T-helper 1 cell treated with Interleukin-12 subunit alpha and Interleukin-12 subunit beta and Interleukin-4 antibody, amounts not matched to agents 30 μg/mL and 1 μg/mL, for 36 hours (primary cell): ENCODE measurements around the gene TPGS1.
"Not testable (repeated sequence)": the region's sequence is repeated elsewhere in the genome, so short reads cannot be mapped to it uniquely, and the experiment has no call there.

Source experiments
- H3K27ac Mint-ChIP-seq: one replicate; pipeline ENCODE4 v1.8.0; 2021; ENCODE audit warnings: mild to moderate bottlenecking, mixed read lengths
- H3K27me3 Mint-ChIP-seq: one replicate; pipeline ENCODE4 v1.8.0; 2021; ENCODE audit warnings: low read depth, mixed read lengths
- H3K36me3 Mint-ChIP-seq: one replicate; pipeline ENCODE4 v1.8.0; 2021; ENCODE audit warnings: low read depth, mixed read lengths
- H3K4me1 Mint-ChIP-seq: one replicate; pipeline ENCODE4 v1.8.0; 2021; ENCODE audit warnings: low read depth, mixed read lengths
- H3K4me3 Mint-ChIP-seq: one replicate; pipeline ENCODE4 v1.8.0; 2021; ENCODE audit warnings: mild to moderate bottlenecking, moderate library complexity, mixed read lengths
- H3K9me3 Mint-ChIP-seq: one replicate; pipeline ENCODE4 v1.8.0; 2021; ENCODE audit warnings: mixed read lengths

TPGS1 gene

GRCh38 chr19:469833-470232 is 37.5 kb upstream of the TPGS1 start:
- no peak overlapping the region for H3K4me3 Mint-ChIP-seq
- H3K36me3 Mint-ChIP-seq: no peaks in the 10 kb centered on the region
- H3K4me1 Mint-ChIP-seq: no peaks in the 10 kb centered on the region
- no peaks in the 10 kb centered on the region for H3K27me3 Mint-ChIP-seq
- H3K9me3 Mint-ChIP-seq: no peaks in the 10 kb centered on the region
- no peak overlapping the region for H3K27ac Mint-ChIP-seq

- Mint-ChIP-seq H3K36me3 (no peaks in the 10 kb centered on the region), H3K9me3 (no peaks in the 10 kb centered on the region), H3K4me3 (no peak overlapping the region), H3K27ac (no peak overlapping the region), H3K4me1 (no peaks in the 10 kb centered on the region), H3K27me3 (no peaks in the 10 kb centered on the region)
Observed at GRCh38 chr19:470701-471100, 36.6 kb upstream of the TPGS1 start.

- H3K36me3 Mint-ChIP-seq: no peaks in the 10 kb centered on the region
- H3K27me3 Mint-ChIP-seq: no peaks in the 10 kb centered on the region
- H3K9me3 Mint-ChIP-seq: no peaks in the 10 kb centered on the region
- no peaks in the 10 kb centered on the region for H3K4me1 Mint-ChIP-seq
- no peak overlapping the region for H3K4me3 Mint-ChIP-seq
- H3K27ac Mint-ChIP-seq: no peak overlapping the region
Observed at GRCh38 chr19:472005-472858, 35.1 kb upstream of the TPGS1 start.

GRCh38 chr19:474126-475078 is 32.9 kb upstream of the TPGS1 start:
- Mint-ChIP-seq H3K9me3 (no peaks in the 10 kb centered on the region), H3K36me3 (no peaks in the 10 kb centered on the region), H3K4me3 (no peak overlapping the region), H3K27ac (no peak overlapping the region), H3K27me3 (no peaks in the 10 kb centered on the region), H3K4me1 (no peaks in the 10 kb centered on the region)

- Mint-ChIP-seq H3K36me3 (peaks cover 3% of the 10 kb centered on the region), H3K4me1 (peaks cover 6% of the 10 kb centered on the region), H3K9me3 (peaks cover 7% of the 10 kb centered on the region), H3K27ac (no peak overlapping the region), H3K27me3 (peaks cover 6% of the 10 kb centered on the region), H3K4me3 (no peak overlapping the region)
Observed at GRCh38 chr19:475360-475759, 31.9 kb upstream of the TPGS1 start.

GRCh38 chr19:478236-478903 is 28.9 kb upstream of the TPGS1 start:
- Mint-ChIP-seq H3K27me3 (peaks cover 16% of the 10 kb centered on the region), H3K9me3 (peaks cover 22% of the 10 kb centered on the region), H3K4me3 (no peak overlapping the region), H3K4me1 (peaks cover 11% of the 10 kb centered on the region), H3K36me3 (peaks cover 10% of the 10 kb centered on the region), H3K27ac (no peak overlapping the region)

GRCh38 chr19:478976-479375 is 28.3 kb upstream of the TPGS1 start:
- Mint-ChIP-seq H3K4me3 (no peak overlapping the region), H3K4me1 (peaks cover 11% of the 10 kb centered on the region), H3K9me3 (peaks cover 22% of the 10 kb centered on the region), H3K27ac (no peak overlapping the region), H3K36me3 (peaks cover 10% of the 10 kb centered on the region), H3K27me3 (peaks cover 16% of the 10 kb centered on the region)

- Mint-ChIP-seq H3K9me3 (peaks cover 22% of the 10 kb centered on the region), H3K27me3 (peaks cover 16% of the 10 kb centered on the region), H3K36me3 (peaks cover 10% of the 10 kb centered on the region), H3K27ac (peak overlapping the region; percentile 84), H3K4me1 (peaks cover 11% of the 10 kb centered on the region), H3K4me3 (peak overlapping the region; percentile 56)
Observed at GRCh38 chr19:480016-480855, 27.1 kb upstream of the TPGS1 start.

GRCh38 chr19:481100-481499 is 26.2 kb upstream of the TPGS1 start:
- H3K27me3 Mint-ChIP-seq: peaks cover 16% of the 10 kb centered on the region
- not testable (repeated sequence) for H3K36me3 Mint-ChIP-seq, H3K4me3 Mint-ChIP-seq
- H3K9me3 Mint-ChIP-seq: peaks cover 22% of the 10 kb centered on the region
- H3K27ac Mint-ChIP-seq: peak overlapping the region; percentile 84
- peaks cover 11% of the 10 kb centered on the region for H3K4me1 Mint-ChIP-seq

GRCh38 chr19:482186-483041 is 24.9 kb upstream of the TPGS1 start:
- Mint-ChIP-seq H3K27me3 (peaks cover 19% of the 10 kb centered on the region), H3K9me3 (peaks cover 22% of the 10 kb centered on the region), H3K36me3 (peaks cover 10% of the 10 kb centered on the region), H3K4me1 (peaks cover 11% of the 10 kb centered on the region), H3K27ac (no peak overlapping the region), H3K4me3 (no peak overlapping the region)

GRCh38 chr19:483332-484072 is 23.8 kb upstream of the TPGS1 start:
- Mint-ChIP-seq H3K4me1 (peaks cover 14% of the 10 kb centered on the region), H3K4me3 (no peak overlapping the region), H3K36me3 (peaks cover 10% of the 10 kb centered on the region), H3K27me3 (peaks cover 19% of the 10 kb centered on the region), H3K9me3 (peaks cover 22% of the 10 kb centered on the region), H3K27ac (no peak overlapping the region)

GRCh38 chr19:484494-484893 is 22.8 kb upstream of the TPGS1 start:
- Mint-ChIP-seq H3K4me3 (no peak overlapping the region), H3K4me1 (peaks cover 14% of the 10 kb centered on the region), H3K36me3 (peaks cover 10% of the 10 kb centered on the region), H3K27ac (no peak overlapping the region), H3K27me3 (peaks cover 19% of the 10 kb centered on the region), H3K9me3 (peaks cover 22% of the 10 kb centered on the region)
